ENCODE measurements around the gene PCGF3.

The PCGF3 gene

DNA sequence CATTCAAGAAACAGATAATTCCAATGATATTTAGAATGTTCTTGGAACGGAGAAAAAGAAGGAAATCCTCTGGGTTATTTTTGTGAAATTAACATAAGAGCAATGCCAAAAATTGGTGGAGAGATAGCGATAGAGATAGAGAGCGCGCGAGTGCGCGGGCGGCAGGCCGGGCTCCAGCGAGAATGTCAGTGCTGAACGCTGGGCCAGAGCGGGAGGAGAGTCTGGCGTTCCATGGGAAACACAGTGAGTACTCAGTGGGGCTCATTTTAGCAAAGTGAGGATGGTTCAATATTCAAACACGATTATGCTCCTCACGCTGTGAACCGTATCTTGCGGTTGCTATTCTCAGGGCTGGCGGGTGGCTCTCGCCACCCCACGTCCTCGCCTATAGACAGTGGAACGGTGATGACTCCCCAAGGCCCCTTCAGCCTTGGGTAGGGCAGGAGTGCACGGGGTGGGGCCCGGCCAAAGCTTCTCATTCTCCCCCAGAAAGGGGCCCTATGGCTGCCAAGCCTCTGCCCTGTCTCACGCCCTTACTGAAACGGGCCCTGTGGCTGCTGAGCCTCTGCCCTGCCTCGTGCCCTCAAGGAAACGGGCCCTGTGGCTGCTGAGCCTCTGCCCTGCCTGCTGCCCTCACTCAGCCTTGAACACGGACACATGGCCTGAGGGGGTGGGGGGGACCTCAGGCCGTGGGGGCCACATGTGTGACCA lies 103.4 kb downstream of the PCGF3 start:
- no peak for DNase-seq

DNA sequence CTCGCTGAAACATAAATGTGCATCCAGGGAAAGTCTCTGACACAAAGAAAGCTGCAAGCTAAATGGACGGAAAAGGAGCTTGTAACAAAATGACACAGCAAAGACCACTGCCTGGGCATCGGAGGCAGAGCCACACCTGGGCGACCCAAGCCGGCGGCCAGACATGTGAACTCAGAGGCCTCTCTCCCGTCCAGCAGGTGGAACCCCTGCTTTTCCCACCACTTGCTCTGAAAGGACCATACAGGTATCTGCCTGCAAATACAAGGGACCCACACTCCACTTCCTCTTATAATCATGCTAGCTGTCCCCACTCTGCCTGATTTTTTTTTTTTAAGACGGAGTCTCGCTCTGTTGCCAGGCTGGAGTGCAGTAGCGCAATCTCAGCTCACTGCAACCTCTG lies 108.3 kb downstream of the PCGF3 start:
- DNase-seq = no peak

DNA sequence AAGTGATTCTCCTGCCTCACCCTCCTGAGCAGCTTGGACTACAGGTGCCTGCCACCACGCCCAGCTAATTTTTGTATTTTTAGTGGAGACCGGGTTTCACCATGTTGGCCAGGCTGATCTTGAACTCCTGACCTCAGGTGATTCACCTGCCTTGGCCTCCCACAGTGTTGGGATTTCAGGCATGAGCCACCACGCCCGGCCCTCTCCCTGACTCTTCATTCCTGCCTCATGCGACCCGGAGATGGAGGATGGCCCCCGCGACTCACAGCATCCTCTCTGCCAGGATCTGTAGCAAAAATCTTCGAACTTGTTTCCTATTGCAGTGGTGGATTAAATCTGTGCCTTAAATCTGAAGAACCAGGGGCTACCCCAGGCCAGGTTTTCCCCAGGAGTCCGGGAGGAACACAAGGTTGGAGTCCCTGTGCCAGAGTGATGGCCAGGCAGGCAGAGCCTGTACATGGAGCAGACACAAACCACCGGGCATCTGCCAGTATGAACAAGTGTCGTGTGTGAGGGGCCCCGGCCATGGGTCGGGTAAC lies 108.7 kb downstream of the PCGF3 start:
- DNase-seq = no peak

DNA sequence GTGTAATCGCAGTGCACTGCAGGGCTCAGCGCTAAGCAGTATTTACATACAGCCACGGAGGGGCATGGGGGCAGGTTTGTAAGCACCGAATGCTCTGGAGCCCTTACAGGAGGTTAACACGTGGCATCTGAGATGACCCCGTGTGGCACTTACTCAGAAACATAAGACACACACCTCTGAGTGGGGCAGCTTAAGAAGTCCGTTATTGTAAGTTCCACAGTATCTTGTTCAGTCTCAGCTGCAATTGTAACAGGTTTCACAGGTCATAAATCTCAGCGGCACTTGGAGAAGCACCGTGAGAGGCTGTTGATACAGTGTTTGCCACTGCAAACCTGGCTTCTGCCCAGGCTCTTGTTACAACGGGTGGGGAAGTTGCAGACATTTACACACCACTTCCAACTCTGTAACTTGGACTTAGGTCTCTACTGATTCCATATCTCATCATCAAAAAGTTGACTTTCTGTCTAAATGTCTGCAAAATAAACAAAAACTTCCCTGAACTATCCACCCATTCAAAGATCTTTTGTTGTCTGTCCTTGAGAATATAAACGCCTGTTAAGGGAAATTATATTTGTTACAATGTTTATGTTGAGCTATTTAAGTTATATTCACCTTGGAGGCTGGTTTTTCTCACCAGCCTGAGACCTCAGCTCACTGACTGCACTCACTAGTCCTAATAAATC lies 110.0 kb downstream of the PCGF3 start:
- no peak for DNase-seq

DNA sequence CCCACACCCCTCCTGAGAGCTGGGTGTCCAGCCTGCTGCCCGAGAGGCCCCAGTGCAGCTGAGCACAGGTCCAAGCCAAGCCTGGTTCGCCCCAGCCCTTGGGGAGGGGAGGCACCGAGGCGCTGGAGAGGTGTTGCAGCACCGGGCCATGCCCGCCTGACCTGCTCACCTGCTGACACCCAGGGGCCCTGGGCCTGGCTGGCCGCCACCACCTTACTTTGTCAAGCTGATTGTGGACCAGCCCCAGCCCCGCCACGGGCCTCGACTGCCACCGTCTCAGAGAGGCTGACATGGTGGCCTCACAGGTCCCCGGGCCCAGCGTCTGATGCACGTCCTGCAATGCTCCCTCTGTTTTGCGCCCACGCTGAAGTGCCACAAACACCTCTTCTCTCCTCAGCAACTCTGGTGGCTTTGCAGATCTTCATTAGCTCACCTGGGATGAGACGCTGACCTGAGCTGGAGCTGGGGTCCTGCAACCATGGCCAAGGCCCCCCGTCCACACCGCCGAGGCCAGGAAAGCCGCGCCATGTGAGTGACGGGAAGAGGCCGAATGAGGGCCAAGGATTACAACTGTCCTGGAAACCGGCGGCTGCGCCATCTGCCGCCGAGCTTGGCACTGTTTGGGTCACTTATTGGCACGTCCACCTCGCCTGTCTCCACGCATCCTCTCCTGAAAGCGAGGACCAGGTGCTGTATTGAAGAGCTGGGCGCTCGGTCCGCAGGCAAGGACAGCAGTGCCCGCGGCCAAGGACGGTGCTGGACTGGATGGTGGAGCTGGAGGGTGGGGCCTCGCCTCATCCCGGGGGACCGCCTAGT lies 112.7 kb downstream of the PCGF3 start:
- DNase-seq = no peak

DNA sequence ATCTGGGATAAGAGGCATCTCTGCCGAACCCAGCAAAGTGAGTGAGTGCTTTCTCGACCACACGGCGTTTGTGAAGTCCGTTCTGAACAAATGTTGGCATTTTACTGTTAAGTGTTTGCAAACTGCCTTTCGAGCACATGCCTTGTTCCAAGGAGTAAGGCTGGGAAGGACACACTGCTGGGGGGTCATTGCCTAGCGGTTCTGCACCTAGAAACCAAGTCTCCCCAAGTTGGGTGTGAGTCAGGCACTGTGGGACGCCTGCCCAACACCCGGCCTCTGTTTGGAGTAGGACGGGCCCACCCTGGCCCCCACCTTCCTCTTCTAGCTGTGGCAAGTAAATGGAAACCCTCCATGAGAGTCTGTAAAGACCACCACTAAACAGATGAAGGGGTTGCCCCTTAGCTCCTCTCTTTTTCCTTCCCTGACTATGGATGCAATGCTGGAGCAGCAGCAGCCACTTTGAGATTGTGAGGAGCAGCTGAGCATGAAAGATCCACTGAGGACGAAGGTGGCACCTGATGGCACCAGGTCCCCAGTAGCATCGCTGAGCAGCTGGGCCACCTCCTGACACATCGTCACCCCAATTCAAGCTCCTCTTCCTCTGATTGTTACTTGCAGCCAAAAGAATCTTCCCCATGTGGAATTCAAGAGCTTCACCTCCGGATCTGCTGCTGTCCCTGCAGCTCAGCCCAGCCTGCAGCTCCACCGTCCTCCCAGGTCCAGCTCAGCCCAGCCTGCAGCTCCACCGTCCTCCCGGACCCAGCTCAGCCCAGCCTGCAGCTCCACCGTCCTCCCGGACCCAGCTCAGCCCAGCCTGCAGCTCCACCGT lies 114.0 kb downstream of the PCGF3 start:
- DNase-seq = no peak

Data from SW 1271 (cell line).